ENCODE measurements around the gene ZNF530. TPM values are rescaled to one million over a fixed set of nuclear protein-coding genes. Genes with fewer than 3 reads are reported as not detected.

ZNF530 gene
- 2.2 and 11.0 TPM in 2 replicates for total RNA-seq

GRCh38 chr19:57599761-57600383, at the start of gene ZNF530:
Gene ZNF530, plus strand, starts transcription at chr19:57599885. Its CDS starts 4,461 bp downstream, at chr19:57604346.

GRCh38 chr19:57559404-57560025, 40.2 kb upstream of the ZNF530 start, which contains the start of gene ZNF550:
Gene ZNF550, minus strand, starts transcription at chr19:57559863. Its CDS starts 181 bp downstream, at chr19:57559682.

GRCh38 chr19:57578487-57579205, 21.0 kb upstream of the ZNF530 start, which contains the start of gene ZNF416:
Gene ZNF416, minus strand, starts transcription at chr19:57578911. Its CDS starts 207 bp downstream, at chr19:57578704.

GRCh38 chr19:57583521-57584416, 15.9 kb upstream of the ZNF530 start, which contains the start of gene ZIK1:
Gene ZIK1, plus strand, starts transcription at chr19:57584145. Its CDS starts 212 bp downstream, at chr19:57584357.

GRCh38 chr19:57613941-57614743, 14.5 kb downstream of the ZNF530 start, which contains the start of gene ZNF134:
Gene ZNF134, plus strand, starts transcription at chr19:57614242. Its CDS starts 5,227 bp downstream, at chr19:57619469.

GRCh38 chr19:57632987-57633831, 33.5 kb downstream of the ZNF530 start, which contains the start of gene ZNF211:
Gene ZNF211, plus strand, starts transcription at chr19:57633168. Its CDS starts 179 bp downstream, at chr19:57633347.

Other genes with a start within 250 kb of the ZNF530 start
- gene ZNF304, start 248.6 kb upstream of the ZNF530 start, total RNA-seq = 7.9 and 10.9 TPM in 2 replicates
- gene TRAPPC2B, start 236.3 kb upstream of the ZNF530 start, total RNA-seq = 10.2 and 11.2 TPM in 2 replicates
- 3.6 and 5.3 TPM in 2 replicates for gene ZNF547, start 236.3 kb upstream of the ZNF530 start, total RNA-seq
- gene ZNF548, start 210.0 kb upstream of the ZNF530 start, total RNA-seq = 16.6 and 19.7 TPM in 2 replicates
- gene ZNF17, start 188.7 kb upstream of the ZNF530 start, total RNA-seq = 8.3 and 14.0 TPM in 2 replicates
- gene ZNF749, start 164.6 kb upstream of the ZNF530 start, total RNA-seq = 7.4 and 12.5 TPM in 2 replicates
- 0.22 and 0.86 TPM in 2 replicates for gene VN1R1, start 142.7 kb upstream of the ZNF530 start, total RNA-seq
- gene ZNF772, start 122.3 kb upstream of the ZNF530 start, total RNA-seq = 13.1 and 16.8 TPM in 2 replicates
- 7.9 and 13.0 TPM in 2 replicates for gene ZNF419, start 112.1 kb upstream of the ZNF530 start, total RNA-seq
- gene ZNF773, start 99.9 kb upstream of the ZNF530 start, total RNA-seq = 15.2 and 32.8 TPM in 2 replicates
- gene ZNF549, start 72.5 kb upstream of the ZNF530 start, total RNA-seq = 3.9 and 6.9 TPM in 2 replicates
- gene ZNF550, start 40.0 kb upstream of the ZNF530 start, total RNA-seq = 8.4 and 9.6 TPM in 2 replicates
- 6.3 and 8.6 TPM in 2 replicates for gene ZNF416, start 21.0 kb upstream of the ZNF530 start, total RNA-seq
- 3.5 and 15.3 TPM in 2 replicates for gene ZIK1, start 15.7 kb upstream of the ZNF530 start, total RNA-seq
- 29.1 and 32.1 TPM in 2 replicates for gene ZNF134, start 14.4 kb downstream of the ZNF530 start, total RNA-seq
- 11.2 and 11.6 TPM in 2 replicates for gene ZNF211, start 33.3 kb downstream of the ZNF530 start, total RNA-seq
- gene ZSCAN4, start 69.0 kb downstream of the ZNF530 start, total RNA-seq = 0.22 TPM in 1 of 2 replicates, not detected in the other
- gene ZNF551, start 82.1 kb downstream of the ZNF530 start, total RNA-seq = 5.7 and 12.2 TPM in 2 replicates
- gene ZNF154, start 109.3 kb downstream of the ZNF530 start, total RNA-seq = 2.3 and 3.3 TPM in 2 replicates
- gene ZNF671, start 127.7 kb downstream of the ZNF530 start, total RNA-seq = 6.1 and 7.4 TPM in 2 replicates
- gene ZNF776, start 146.9 kb downstream of the ZNF530 start, total RNA-seq = 10.1 and 13.2 TPM in 2 replicates
- gene ZNF586, start 169.8 kb downstream of the ZNF530 start, total RNA-seq = 12.5 and 12.9 TPM in 2 replicates
- gene ZNF552, start 215.0 kb downstream of the ZNF530 start, total RNA-seq = 6.6 and 7.2 TPM in 2 replicates
- gene ZNF587B, start 230.4 kb downstream of the ZNF530 start, total RNA-seq = 21.0 and 30.6 TPM in 2 replicates
- 34.1 and 37.8 TPM in 2 replicates for gene ZNF587, start 250.0 kb downstream of the ZNF530 start, total RNA-seq